OCI-LY7 (cell line): Measurements from ENCODE around the gene SIK3. TPM values are rescaled to one million over a fixed set of nuclear protein-coding genes. Genes with fewer than 3 reads are reported as not detected.
A peak's percentile ranks its signal among the peaks of the same experiment; 100 is the strongest.

Experiments used
- BruUV-seq: library from RNA; stranded (reverse); fragments of 400-500 nt; replicated peaks from 2 replicates; lab custom pipeline; 2021; lab: Mats Ljungman, UMichigan
- CTCF ChIA-PET: fragments of 300-600 bp; sonication (Branson Sonifier 250); formaldehyde crosslinking; loops from one replicate; lab custom pipeline; 2022; ENCODE audit warnings: antibody characterized with exemption; ENCODE audit not compliant: unreplicated experiment; lab: Charles Lee
- POLR2A ChIA-PET: fragments of 300-600 bp; sonication (Branson Sonifier 250); formaldehyde crosslinking; loops from one replicate; lab custom pipeline; 2022; ENCODE audit warnings: antibody characterized with exemption; lab: Charles Lee
- DNase-seq: peaks from one replicate; pipeline ENCODE4 v3.0.0-alpha.2; 2015; ENCODE audit warnings: low spot score
- H2AFZ ChIP-seq: fragments of 200-600 bp; sonication (generic), shearing (Covaris generic); 2 replicates; pipeline ENCODE4 v1.6.1; 2014; ENCODE audit warnings: mild to moderate bottlenecking, antibody characterized with exemption, low read length, moderate library complexity
- H3K27ac ChIP-seq: fragments of 200-600 bp; sonication (generic); 2 replicates; pipeline ENCODE4 v1.5.1; 2014; ENCODE audit warnings: mixed run types, low read depth, mild to moderate bottlenecking, moderate library complexity, low read length, inconsistent platforms; ENCODE audit not compliant: poor library complexity, severe bottlenecking
- H3K36me3 ChIP-seq: fragments of 200-600 bp; sonication (generic); 2 replicates; pipeline ENCODE4 v1.6.1; 2014; ENCODE audit warnings: mild to moderate bottlenecking, antibody characterized with exemption, low read length, moderate library complexity, mixed read lengths; ENCODE audit not compliant: insufficient read depth
- H3K4me1 ChIP-seq: fragments of 200-600 bp; sonication (generic); 2 replicates; pipeline ENCODE4 v1.5.1; 2014; ENCODE audit warnings: mild to moderate bottlenecking, low read length; ENCODE audit not compliant: insufficient read depth, poor library complexity, severe bottlenecking
- H3K4me2 ChIP-seq: fragments of 200-600 bp; sonication (generic); 2 replicates; pipeline ENCODE4 v1.6.1; 2014; ENCODE audit warnings: mild to moderate bottlenecking, low read length
- H3K4me3 ChIP-seq: fragments of 200-600 bp; sonication (generic); 2 replicates; pipeline ENCODE4 v1.5.1; 2014; ENCODE audit warnings: mild to moderate bottlenecking, low read depth, low read length; ENCODE audit not compliant: poor library complexity, severe bottlenecking
- H3K79me2 ChIP-seq: fragments of 200-600 bp; sonication (generic); 2 replicates; pipeline ENCODE4 v1.6.1; 2016; ENCODE audit warnings: low read depth, mild to moderate bottlenecking, low read length, moderate library complexity, mixed read lengths; ENCODE audit not compliant: insufficient read depth
- H3K9me2 ChIP-seq: fragments of 200-600 bp; sonication (generic); 2 replicates; pipeline ENCODE4 v1.6.1; 2016; ENCODE audit warnings: mild to moderate bottlenecking, low read length, mixed read lengths; ENCODE audit not compliant: insufficient read depth
- H3K9me3 ChIP-seq: fragments of 200-600 bp; sonication (generic); 2 replicates; pipeline ENCODE4 v1.6.1; 2014; ENCODE audit warnings: mild to moderate bottlenecking, mixed run types, low read length, mixed read lengths
- H4K20me1 ChIP-seq: fragments of 200-600 bp; sonication (generic); 2 replicates; pipeline ENCODE4 v1.6.1; 2014; ENCODE audit warnings: mild to moderate bottlenecking, antibody characterized with exemption, low read length, moderate library complexity, mixed read lengths; ENCODE audit not compliant: insufficient read depth
- CTCF ChIP-seq: fragments of 200-600 bp; sonication (generic); conservative IDR thresholded peaks from 2 replicates; pipeline ENCODE4 v1.5.1; 2014; ENCODE audit warnings: mild to moderate bottlenecking, antibody characterized with exemption, low read length, moderate library complexity, mixed read lengths
- EZH2phosphoT487 ChIP-seq: fragments of 200-600 bp; sonication (generic); IDR thresholded peaks from 2 replicates; pipeline ENCODE4 v1.6.1; 2018; ENCODE audit warnings: low read depth, borderline replicate concordance, mild to moderate bottlenecking, mixed run types, antibody characterized with exemption, low read length, moderate library complexity, mixed read lengths
- intact Hi-C: fragments of 100-400 bp; cut with micrococcal nuclease; formaldehyde crosslinking; loops from one replicate; pipeline ENCODE4 v1.10.0; 2022; ENCODE audit not compliant: unreplicated experiment
- total RNA-seq, 2 experiments: library from RNA; depleted of rRNA in 1 of 2; stranded (reverse); fragments of >200 nt in 1 of 2; shearing (Covaris generic) in 1 of 2; gene quantifications; 2 replicates each; pipeline ENCODE4 v1.2.3, GENCODE V29; 2014 to 2022

SIK3 gene
- total RNA-seq, 2 experiments from 2014 or later: 29.3 to 72.9 TPM

GRCh38 chr11:116856423-116856822 is 241.8 kb downstream of the SIK3 start:
- ChIA-PET CTCF (no interaction called here), POLR2A (no interaction called here)
- no peak overlapping the region for H3K4me3 ChIP-seq
- no peaks in the 10 kb centered on the region for H4K20me1 ChIP-seq
- no peak overlapping the region for H2AFZ ChIP-seq
- no peak for DNase-seq
- H3K9me3 ChIP-seq: no peaks in the 10 kb centered on the region
- intact Hi-C loops: no loop called here
- no peaks in the 10 kb centered on the region for H3K79me2 ChIP-seq
- TF ChIP-seq CTCF: no peak
- TF ChIP-seq EZH2phosphoT487: no peak
- H3K4me1 ChIP-seq: peaks cover 28% of the 10 kb centered on the region
- H3K9me2 ChIP-seq: no peaks in the 10 kb centered on the region
- no peak overlapping the region for H3K4me2 ChIP-seq
- BruUV-seq: no TSS peak
- peaks cover 79% of the 10 kb centered on the region for H3K36me3 ChIP-seq
- H3K27ac ChIP-seq: no peak overlapping the region

GRCh38 chr11:116855413-116855812 is 242.8 kb downstream of the SIK3 start:
- H4K20me1 ChIP-seq: no peaks in the 10 kb centered on the region
- no peak overlapping the region for H2AFZ ChIP-seq
- DNase-seq: no peak
- no peaks in the 10 kb centered on the region for H3K9me2 ChIP-seq
- H3K4me2 ChIP-seq: no peak overlapping the region
- ChIA-PET POLR2A (no interaction called here), CTCF (no interaction called here)
- no peak overlapping the region for H3K4me3 ChIP-seq
- intact Hi-C loops: no loop called here
- H3K79me2 ChIP-seq: no peaks in the 10 kb centered on the region
- TF ChIP-seq EZH2phosphoT487: no peak
- no peak for TF ChIP-seq CTCF
- peaks cover 28% of the 10 kb centered on the region for H3K4me1 ChIP-seq
- H3K27ac ChIP-seq: no peak overlapping the region
- peaks cover 77% of the 10 kb centered on the region for H3K36me3 ChIP-seq
- no peaks in the 10 kb centered on the region for H3K9me3 ChIP-seq
- no TSS peak for BruUV-seq

- POLR2A ChIA-PET: interaction anchor here (0.7 to 1.4 kb wide), 2 partner anchors 8 to 250 kb away, joined by 3 to 4 read pairs; no protein-coding TSS in a partner anchor
- peak overlapping the region; percentile 39 for H3K27ac ChIP-seq
- peak overlapping the region; percentile 43 for H3K4me2 ChIP-seq
- peaks cover 78% of the 10 kb centered on the region for H3K36me3 ChIP-seq
- DNase-seq: peak; percentile 71
- intact Hi-C loops: no loop called here
- H3K4me3 ChIP-seq: no peak overlapping the region
- no peaks in the 10 kb centered on the region for H4K20me1 ChIP-seq
- no peaks in the 10 kb centered on the region for H3K79me2 ChIP-seq
- no peak for TF ChIP-seq CTCF
- TF ChIP-seq EZH2phosphoT487: no peak
- H3K9me3 ChIP-seq: no peaks in the 10 kb centered on the region
- H3K9me2 ChIP-seq: no peaks in the 10 kb centered on the region
- no TSS peak for BruUV-seq
- H2AFZ ChIP-seq: no peak overlapping the region
- CTCF ChIA-PET: interaction anchor here (0.6 to 1.0 kb wide), 2 partner anchors 12 to 1154 kb away, joined by 3 read pairs; no protein-coding TSS in a partner anchor
- H3K4me1 ChIP-seq: peaks cover 28% of the 10 kb centered on the region
These were observed 244.7 kb downstream of the SIK3 start for GRCh38 chr11:116853461-116854073.
